GM18511 (cell line): Measurements from ENCODE around the gene RTKN.

Experiments
- ATAC-seq: cut with Tn5 transposase; IDR thresholded peaks from one replicate; pipeline ENCODE4 v1.9.1; 2021; ENCODE audit warnings: mild to moderate bottlenecking, moderate library complexity; ENCODE audit not compliant: unreplicated experiment

RTKN gene

DNA sequence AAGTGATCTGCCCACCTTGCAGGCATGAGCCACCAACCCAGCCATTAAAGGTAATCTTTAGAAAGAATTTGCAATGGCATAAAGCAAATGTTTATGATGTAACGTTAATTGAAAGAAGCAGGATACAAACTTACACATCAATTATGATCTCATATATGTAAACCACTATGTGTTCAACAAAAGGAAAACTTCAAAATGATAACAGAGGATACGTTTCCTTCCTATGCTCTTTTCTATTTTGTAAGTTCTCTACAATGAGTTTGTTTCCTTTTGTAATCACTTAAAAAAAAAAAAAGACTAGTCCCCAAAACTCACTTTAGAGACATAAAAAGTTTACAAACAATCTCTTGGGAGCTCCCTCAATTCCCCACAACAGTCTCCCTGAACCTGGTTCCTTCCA lies 21.7 kb downstream of the RTKN start:
- ATAC-seq: no peak

DNA sequence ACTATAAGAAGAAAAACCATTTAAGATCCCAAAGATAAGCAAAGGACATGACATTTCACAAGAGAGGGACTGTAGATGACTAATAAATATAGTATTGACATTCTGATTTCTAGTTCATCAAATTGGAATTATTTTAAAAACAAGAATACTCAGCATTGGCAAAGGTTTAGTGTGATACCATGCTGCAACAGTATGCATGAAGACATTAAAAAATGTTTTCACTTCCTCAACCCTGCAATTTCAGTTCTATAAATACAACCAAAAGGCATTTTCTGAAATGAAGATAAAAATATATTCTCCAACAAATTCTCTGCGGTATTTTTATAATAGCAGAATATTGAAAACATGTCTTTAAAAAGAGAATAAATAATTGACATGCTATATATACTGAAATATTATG lies 22.4 kb downstream of the RTKN start:
- no peak for ATAC-seq

DNA sequence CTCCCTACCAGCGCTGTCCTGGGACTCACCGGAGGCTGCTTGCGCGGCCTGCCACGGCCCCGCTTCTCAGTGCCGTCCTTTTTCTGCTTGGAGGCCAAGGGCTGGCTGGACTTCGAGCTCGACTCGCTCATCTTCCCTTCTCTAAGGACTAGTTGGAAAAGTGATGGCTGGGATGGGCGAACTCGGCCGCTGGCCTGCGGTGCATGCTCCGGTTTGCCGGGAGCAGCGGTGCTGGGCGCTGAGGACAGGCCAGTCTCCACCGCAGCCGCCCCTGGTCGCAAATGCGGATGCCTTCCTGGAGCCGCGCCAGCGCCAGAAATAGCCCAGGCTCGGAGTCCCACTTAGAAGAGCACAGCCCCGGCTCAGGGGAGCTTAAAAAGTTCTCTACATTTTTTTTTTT lies 23.4 kb downstream of the RTKN start:
- ATAC-seq: no peak

DNA sequence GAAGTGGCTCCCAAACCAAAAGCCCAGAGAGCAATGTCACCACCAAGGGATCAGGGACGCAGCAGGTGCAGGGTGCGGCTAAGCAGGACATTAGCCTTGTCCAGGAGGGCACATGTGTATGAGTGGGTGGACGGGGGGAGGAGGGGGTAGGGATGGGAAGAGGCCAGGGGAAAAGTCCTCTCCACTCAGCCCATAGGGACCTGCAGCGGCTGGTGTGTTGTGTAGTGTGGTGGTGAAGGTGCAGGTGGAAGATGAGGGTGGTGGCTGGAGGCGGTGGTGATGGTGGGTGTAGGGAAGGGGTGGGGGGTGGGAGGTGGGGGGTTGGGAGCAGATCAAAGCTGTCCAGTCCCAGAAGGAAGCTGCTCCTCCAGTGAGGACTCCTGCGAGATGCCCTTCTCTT lies 24.0 kb downstream of the RTKN start:
- no peak for ATAC-seq

DNA sequence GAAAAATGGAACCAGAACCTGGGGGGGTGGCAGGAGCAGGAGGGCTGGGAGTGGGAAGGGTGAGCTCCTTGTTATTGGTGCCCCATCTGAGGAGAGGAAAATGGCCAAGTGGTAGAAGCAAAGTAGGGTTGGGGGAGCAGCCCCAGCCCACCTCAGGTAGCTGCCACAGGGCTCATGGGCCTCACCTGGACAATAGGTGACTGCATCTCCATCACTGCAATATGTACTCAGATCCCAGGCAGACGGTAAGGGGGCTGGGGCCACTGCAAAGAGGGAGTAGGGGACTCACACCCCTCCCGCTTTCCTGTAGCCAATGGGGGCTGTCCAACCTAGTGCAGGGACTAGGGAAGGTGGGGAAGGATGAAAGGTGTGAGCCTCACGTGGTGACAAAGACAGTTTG lies 24.5 kb downstream of the RTKN start:
- no peak for ATAC-seq

GRCh38 chr2:74416778-74417177 lies 25.0 kb downstream of the RTKN start:
- no peak for ATAC-seq

DNA sequence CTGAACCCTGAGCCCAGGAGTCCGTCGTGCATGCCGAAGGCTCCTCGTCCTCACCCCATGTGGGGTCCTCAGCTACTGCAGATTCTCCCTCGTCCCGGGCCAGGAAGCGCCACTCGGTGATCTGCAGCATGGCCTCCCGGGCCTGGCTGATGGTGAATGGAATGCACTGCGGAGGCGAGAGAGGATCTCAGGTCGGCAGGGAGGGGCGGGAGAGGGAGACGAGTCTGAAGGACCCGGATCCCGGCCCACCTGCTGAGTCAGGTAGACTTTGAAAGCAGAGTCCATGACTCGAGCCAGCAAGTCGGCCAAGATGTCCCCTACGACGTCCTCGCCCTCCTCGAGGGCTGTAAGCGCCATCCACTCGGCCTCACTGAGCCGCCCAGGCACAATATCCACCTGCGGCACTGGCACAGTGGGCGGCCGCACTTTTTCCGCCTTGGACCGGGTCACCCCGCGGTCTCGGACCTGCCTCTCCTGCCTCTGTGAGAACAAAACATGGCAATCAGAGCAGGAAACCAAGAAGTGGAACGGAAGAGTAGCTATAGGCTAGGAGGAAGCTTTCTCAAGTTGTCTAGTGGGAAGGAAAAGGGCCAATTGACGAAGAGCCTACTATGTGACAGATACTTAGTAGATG lies 25.9 kb downstream of the RTKN start:
- no peak for ATAC-seq

GRCh38 chr2:74414881-74415761 lies 26.6 kb downstream of the RTKN start:
- no peak for ATAC-seq

DNA sequence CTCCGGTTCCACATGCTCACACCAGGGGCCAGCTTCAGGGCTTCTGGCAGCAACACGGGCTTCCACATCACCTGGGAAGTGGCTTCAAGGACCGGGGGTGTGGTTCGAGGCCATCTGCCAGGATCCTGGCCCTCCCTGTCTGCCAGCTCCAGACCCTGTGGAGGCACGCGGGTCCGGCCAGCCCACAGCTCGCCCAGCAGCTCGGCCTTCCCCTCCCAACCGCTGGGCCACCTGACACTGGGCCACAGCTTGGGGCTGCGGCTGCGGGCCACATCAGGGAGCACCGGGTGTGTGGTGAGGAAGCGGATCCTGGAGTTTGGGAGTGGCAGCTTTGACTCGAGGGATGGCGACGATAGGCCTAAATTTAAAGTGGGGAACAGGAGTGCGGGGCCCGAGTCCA lies 27.3 kb downstream of the RTKN start:
- ATAC-seq: no peak

DNA sequence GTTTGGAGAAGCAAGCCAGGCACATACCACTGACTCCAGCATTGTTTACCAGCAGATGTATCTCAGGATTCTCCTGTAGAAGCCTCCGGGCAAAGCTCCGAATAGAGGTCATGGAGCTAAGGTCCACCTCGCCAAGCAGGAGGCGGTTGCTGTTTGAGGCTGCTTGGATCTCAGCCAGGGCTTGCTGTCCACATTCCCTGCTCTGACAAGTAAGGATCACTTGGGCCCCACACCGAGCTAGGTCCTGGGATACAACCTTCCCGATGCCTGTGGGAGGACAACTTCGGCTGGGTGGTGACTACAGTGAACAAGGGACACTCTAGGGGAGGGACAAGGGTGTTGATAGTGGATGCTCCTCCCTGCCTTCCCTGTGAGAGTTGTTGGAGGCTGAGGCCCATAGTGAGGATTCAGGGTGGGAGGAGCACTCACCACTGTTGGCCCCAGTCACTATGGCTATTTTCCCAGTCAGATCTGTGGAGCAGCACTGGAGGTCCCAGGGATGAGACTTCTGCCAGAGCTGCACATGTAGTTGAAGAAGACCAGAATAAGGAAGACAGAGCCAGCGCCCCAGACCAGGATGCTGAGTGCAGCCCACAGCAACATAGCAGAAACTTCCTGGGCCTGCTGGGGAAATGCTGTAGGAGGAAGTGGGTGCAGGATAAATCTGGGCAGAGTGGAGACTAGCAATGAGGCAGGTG lies 28.6 kb downstream of the RTKN start:
- ATAC-seq: no peak

GRCh38 chr2:74407682-74408081 lies 34.1 kb downstream of the RTKN start:
- ATAC-seq: no peak

GRCh38 chr2:74406035-74406434 lies 35.7 kb downstream of the RTKN start:
- ATAC-seq: peak; percentile 72

DNA sequence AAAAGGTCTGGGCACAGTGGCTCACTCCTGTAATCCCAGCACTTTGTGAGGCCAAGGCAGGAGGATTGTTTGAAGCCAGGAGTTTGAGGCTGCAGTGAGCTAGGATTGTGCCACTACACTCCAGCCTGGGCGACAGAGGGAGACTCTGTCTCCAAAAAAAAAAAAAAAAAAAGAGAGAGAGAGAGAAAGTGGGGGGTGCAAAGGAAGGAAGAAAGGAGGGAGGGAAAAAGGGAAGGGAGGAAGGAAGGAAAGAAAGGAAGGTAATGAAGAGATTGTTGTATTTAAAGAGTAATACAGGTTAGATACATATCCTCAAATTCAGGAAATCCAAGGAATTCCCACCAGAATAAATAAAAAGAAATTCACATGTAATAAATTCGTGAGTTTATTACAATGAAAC lies 39.8 kb downstream of the RTKN start:
- no peak for ATAC-seq

DNA sequence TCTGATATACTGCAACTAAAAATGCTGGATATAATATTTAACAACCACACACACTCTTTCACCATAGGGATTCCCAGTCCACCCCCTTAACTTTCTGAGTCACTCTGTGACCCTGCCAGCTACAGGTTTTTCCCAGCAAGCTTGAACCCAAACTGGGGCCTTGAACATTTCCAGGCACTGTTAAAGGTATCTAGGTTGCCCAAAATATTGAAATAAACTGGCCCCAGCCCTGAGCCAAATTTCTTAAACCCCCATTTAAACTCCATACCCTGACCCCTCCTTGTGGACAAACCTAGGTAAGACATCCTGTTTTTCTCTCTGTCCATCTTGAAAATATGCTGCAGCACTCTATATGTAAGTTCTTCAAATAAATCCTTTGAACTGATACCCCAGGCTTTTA lies 42.0 kb downstream of the RTKN start:
- no peak for ATAC-seq

DNA sequence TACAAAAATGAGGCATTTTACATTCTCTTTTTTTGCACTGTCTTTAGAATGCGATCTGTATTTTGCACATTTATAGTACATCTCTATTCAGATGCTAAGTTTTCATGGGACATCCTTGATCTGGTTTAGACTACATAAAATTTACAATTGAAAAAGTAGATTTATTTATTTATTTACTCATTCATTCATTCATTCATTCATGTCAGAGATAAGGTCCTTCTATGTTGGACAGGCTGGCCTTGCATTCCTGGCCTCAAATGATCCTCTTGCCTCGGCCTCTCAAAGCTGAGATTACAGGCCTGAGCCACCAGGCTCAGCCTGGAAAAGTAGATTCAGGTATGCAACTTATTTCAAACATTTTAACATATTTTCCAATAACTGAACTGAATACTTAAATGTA lies 45.6 kb downstream of the RTKN start:
- ATAC-seq: no peak

DNA sequence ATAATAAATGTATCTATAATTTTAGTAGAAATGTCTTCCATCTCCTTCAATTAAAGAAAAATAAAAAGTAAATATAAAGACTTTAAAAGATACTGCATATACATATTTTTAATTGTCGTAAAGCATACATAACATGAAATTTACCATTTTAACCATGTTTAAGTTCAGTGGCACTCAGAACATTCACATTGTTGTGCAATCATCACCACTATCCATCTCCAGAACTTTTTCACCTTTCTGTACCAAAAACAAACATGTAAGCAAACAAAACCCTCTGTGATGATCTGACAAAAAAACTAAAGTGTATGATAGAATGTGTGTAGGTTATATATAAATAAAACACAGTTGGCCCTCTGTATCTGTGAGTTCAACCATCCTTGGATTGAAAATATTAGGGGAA lies 48.2 kb downstream of the RTKN start:
- ATAC-seq: no peak

- ATAC-seq: no peak
Measured at GRCh38 chr2:74392449-74392743, 49.3 kb downstream of the RTKN start.

DNA sequence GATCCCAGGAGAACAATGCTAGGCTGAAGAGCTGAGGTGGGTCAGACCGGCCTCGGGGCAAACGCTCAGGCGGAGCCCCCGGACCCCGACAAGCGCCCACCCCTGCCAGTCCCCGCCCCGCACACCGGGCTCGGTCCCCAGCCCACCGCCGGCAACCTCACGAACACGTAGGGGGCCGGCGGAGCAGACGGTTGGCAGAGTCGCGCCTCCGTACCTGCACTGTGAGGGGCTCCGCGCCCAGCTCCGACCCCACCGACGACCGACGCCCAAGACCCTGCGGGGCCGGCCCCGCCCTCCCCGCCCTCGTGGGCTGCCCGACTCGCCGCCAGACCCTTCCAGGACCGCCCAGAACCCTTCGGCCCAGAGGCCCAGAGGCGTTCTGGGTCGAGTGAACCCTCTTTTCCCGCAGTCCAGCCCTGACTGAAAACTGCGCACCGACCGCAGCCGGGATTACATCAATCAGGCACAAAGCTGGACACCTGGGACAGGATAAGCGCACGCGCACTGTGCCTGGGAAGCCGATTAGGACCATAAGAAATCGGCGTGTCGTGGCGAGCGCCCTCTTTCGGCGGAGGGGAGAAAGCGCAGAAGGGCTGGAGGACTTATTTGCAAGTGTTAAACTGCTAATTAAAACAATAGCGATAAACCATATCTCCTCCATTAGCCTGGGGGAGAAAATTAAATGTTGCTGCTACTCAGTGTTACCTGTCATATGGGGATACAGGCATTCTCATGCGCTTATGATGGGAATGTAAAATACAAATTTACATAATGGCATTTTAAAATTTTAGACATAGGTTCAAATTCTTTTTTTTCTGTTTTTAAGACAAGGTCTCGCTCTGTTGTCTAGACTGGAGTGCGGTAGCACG lies 49.9 kb downstream of the RTKN start:
- ATAC-seq: peak; percentile 75

DNA sequence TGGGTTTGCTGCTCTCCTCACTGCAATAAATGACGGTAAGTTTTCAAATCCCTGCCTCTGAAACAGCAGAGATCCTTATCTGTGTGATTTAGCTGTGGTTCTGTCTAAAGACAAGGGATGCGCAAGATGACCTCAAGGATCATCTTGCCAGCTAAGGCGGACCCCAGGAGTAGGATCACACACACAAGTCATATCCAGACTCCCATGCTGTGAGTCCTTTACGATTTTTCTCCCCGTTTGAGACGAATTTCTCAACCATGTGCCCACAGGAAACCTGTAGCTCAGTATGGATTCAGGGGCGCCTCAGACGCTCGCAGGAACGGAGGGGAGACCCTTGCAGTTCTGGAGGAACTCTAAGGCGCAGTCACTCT lies 50.5 kb downstream of the RTKN start:
- peak; percentile 40 for ATAC-seq

- ATAC-seq: no peak
Measured at GRCh38 chr2:74390606-74391005, 51.1 kb downstream of the RTKN start.

DNA sequence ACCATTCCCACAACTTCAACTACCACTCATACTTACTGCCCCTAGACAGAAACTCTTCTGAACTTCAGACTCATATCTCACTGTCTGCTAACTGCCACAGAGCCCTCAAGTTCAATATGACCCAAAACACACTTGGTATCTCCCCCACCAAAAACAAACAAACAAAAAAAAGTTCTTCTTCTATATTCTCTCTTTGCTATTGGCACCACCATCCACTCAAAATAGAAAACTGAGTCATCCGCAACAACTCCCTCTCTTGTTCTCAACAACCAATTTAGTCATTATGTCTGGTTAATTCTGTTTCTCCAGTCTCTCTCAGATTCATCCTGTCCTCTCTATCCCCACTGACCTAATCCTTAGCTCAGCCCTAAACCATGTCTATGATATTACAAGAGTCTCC lies 54.4 kb downstream of the RTKN start:
- ATAC-seq: no peak
